GM04503 (cell line): ENCODE results near the gene DNAJB14.

Experiments
- DNase-seq: peaks from one replicate; pipeline ENCODE4 v3.0.0-alpha.2; 2012; ENCODE audit warnings: low read depth

The DNAJB14 gene

GRCh38 chr4:99943904-99944437 is 2.4 kb downstream of the DNAJB14 start:
- DNase-seq = no peak

DNA sequence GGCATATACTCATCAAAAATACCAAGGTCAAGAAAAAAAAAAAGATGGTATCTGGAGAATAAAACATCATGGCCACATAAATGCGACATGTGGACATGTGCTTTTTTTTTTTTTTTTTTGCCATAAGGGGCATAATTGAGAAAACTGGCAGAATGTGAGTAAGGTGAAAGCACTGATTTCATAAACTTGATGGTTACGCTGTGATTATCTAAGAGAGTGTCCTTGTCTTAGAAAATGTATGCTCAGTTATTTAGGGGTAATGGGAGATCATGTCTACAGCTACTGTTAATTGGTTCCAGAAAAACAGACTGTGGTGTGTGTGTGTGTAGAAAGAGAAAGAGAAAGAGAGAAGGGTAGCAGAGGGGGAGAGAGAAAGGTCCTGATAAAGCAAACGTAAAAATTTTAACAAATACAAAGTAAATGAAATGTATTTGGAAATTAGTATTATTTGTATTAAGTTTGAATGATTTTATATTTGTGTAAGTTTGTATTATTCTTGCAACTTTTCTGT is 8.1 kb downstream of the DNAJB14 start:
- DNase-seq = no peak

GRCh38 chr4:99934891-99935290 is 11.5 kb downstream of the DNAJB14 start:
- no peak for DNase-seq

DNA sequence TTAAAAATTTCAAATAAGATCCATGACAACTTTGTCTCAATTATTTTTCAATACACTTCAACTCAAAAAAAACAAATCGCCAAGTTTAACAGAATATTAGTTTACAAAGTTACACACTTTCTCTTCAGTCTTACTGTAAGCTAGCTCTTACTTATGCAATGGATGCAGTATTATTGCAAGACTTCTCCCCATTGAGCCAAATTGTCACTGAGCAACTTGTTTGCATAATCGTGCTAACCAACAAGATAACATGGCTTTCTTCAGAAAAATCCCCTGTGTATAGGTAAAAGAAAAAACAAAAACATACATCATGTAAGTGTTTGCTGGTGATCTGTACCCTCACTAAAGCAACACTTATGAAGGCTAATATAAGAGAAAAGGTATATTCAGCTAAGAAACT is 18.9 kb downstream of the DNAJB14 start:
- DNase-seq = no peak

- no peak for DNase-seq
These were observed 25.2 kb downstream of the DNAJB14 start for GRCh38 chr4:99921174-99921573.

GRCh38 chr4:99918656-99919055 is 27.8 kb downstream of the DNAJB14 start:
- DNase-seq = no peak

- DNase-seq = no peak
These were observed 28.8 kb downstream of the DNAJB14 start for GRCh38 chr4:99917575-99917974.

GRCh38 chr4:99915449-99915848 is 31.0 kb downstream of the DNAJB14 start:
- no peak for DNase-seq

DNA sequence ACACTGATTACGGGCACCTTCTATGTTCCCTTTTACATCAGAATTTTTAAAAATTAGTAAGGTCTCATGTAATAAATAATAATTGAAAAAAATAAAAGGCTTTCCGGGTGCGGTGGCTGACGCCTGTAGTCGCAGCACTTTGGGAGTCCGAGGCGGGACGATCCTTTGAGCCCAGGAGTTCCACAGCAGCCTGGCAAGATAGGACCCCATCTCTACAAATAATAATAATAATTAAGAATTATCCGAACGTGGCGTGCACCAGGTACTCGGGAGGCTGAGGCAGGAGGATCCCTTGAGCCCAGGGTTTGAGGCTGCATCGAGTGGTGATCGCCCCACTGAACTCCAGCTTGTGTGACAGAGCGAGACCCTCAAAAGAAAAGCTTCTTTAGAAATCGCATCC is 51.4 kb downstream of the DNAJB14 start:
- DNase-seq = no peak

DNA sequence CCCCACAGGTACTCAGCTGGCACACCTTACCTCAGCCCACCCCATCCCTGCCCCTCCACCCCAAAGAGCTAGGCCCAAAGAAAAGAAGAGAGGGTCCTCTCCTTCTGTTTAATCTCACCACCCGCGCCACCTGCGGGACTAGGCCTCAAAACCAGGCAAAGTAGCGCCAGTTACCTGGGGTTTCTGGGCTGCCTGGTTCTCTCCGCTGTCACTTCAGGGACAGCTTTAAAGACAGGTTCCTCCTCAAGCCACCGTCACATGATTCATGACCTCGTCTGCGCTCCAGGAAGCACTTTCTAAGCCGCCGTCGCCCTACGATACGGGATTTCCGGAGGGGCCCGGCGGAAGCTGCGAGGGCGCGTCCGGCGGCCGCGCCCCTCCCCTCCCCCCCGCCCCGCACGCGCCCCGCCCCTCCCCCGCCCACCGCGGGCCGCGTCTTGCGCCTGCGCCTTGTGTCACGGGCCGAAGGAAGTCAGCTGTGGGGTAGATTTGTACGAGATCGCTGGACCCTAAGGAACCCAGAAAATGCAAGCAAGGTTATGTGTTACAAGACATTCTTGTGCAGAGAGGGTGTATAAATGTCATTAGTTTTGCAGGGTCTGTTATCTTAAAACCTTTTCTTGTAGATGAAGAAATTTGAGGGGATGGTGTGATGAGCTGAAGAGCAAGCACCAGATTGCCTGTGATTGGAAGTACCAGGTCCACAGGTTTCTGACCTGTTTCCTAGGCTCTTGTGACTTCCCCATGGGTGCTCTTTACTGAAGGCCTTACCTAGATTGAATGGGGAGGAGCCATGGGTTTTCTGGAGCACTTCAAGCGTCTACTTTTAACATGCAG is 52.0 kb downstream of the DNAJB14 start, which contains the start of gene LAMTOR3:
Gene LAMTOR3, minus strand, starts transcription at position 267 of the 837 bp plus-strand sequence. CDS start 464 bp downstream, outside the sequence.
- peak; percentile 44 for DNase-seq

- no peak for DNase-seq
These were observed 52.6 kb downstream of the DNAJB14 start for GRCh38 chr4:99893839-99894160.

DNA sequence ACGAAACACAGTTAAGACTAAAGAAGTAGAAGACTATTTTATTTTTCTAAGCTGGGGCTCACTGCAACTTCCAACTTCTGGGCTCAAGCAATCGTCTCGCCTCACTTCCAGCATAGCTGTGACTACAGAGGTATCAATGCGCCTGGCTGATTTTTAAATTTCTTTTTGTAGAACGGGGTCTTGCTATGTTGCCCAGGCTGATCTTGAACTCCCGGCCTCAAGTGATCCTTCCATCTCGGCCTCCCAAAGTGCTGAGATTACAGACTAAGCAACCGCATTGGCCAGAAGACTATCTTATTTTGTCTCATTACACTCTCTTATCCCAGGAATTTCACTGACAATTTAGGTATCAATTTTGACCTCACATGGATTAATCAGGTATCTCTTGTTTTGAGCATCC is 53.4 kb downstream of the DNAJB14 start:
- no peak for DNase-seq

DNA sequence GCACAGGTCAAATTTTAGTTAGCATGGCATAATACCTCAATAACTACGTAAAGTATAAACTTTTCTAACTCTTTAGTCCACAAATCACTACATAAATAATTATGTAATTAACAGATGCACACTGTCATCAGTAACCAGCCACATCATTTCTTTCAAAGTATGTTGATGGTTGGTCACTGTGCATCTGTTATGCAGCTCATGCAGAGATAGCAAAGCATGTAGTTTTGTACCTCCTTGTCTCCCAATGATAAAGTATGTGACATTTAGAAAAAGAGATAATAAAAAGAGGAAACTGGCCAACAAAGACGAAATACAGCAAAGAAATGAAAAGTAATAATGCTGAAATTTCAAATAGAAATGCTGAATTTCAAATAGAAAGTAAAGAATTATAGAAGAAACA is 55.1 kb downstream of the DNAJB14 start:
- no peak for DNase-seq

GRCh38 chr4:99887837-99888236 is 58.6 kb downstream of the DNAJB14 start:
- no peak for DNase-seq

DNA sequence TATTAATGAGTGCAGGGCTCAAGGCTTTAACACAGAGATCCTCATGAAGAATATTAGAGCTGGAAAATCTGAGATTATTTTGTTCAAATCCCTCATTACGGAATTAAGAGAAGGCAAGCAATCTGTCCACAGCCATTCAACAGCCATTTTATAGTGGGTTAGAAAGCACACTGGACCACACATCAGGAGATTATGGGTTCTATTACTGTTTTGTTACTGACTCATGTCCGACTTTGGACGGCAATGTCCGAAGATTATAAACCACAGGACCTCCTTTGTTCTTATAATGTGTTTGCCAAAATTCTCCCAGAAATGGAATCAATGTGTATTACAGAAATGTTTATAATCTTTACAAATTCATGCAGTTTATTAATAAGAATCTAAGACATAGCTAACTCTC is 60.3 kb downstream of the DNAJB14 start:
- no peak for DNase-seq

GRCh38 chr4:99885687-99886086 is 60.7 kb downstream of the DNAJB14 start:
- DNase-seq = no peak

DNA sequence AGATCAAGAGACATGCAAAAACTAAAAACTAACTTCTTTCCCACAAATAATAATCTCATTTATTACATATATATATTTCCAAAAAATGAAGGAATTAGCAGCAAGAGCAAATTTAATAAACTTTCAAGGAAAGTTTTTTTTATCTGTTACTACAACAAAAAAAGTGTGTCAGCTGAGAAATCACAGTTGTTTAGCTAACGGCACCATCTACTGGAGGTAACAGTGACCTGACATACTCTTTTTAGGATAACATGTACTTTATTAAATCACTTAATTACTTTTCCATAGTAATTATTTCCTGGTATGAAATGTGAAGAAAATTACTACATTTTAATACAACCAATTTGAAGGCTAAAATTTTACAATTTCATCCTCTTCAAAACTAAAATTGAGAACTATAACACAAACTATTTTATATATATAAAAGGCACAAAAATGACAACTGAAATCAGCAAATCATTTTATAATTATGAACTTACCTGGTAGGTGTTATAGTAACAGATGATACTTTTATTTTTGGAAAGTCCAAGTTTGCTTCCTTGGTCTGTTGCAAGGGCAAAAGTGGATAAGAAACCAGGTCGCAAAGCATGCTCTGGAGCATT is 61.3 kb downstream of the DNAJB14 start:
- no peak for DNase-seq

GRCh38 chr4:99879458-99879857 is 67.0 kb downstream of the DNAJB14 start:
- no peak for DNase-seq

DNA sequence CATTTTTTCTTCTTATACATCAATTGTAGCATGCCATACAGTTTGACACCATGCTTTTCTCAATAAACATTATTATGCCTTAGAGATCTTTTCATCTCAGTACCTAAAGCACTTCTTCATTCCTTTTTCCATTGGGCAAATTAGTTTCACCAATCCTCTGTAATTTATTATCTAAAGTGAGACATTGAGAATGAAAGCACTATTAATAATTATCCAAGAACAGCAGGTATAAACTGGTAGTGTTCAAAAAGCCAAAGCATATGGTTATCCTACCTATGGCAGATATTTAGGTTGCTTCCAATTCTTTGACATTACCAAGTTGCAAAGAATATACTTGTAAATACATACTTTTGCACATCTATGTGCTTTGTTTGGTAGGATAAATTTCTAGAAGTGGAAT is 67.8 kb downstream of the DNAJB14 start:
- DNase-seq = no peak

GRCh38 chr4:99876946-99877345 is 69.5 kb downstream of the DNAJB14 start:
- no peak for DNase-seq

DNA sequence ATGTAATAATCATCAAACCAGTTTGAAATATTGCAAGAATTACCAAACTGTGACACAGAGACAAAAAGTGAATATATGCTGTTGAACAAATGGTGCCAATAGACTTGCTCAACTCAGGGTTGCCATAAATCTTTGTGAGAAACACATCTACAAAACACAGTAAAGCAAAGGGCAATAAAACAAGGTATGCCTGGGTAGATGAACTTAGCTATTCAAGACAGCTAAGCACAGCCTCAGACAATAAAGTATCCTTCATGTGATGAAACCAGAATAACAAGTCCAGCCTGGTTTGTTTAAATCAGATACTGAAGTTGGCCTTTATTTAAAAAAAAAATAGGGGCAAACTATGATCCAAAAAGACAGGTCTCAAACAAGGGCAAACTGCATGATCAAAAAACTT is 71.3 kb downstream of the DNAJB14 start:
- no peak for DNase-seq

GRCh38 chr4:99872570-99872969 is 73.8 kb downstream of the DNAJB14 start:
- DNase-seq = no peak

DNA sequence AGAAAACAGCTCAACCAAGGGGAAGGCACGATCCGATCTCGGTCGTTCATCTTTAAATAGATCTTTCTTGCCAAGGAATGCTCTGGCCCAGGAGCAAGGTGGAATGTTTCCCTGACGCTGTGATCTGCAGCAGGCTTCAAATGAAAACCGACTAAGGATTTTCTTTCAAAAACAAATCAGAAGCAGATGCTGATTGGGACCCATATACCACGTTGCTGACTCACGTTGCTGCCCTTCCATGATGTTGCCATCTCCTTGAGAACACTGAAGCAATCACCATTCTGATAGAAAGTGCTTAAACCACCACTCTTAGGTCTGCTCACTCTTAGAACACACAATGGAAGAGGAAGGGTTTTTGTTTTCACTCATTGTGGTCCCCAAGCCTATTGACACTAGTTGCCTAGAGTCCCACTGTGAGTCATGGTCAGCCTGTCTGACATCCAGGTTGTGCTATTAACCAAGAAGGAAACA is 78.3 kb downstream of the DNAJB14 start:
- DNase-seq = peak; percentile 50
